Limb (tissue), 2 donors: Measurements from ENCODE around the gene ZBTB7A.

ENCODE experiments used
- DNase-seq, 2 donors: peaks; one replicate each; pipeline ENCODE4 v3.0.0-alpha.2; 2016; ENCODE audit errors: extremely low spot score in 2 of 2

Gene ZBTB7A

DNA sequence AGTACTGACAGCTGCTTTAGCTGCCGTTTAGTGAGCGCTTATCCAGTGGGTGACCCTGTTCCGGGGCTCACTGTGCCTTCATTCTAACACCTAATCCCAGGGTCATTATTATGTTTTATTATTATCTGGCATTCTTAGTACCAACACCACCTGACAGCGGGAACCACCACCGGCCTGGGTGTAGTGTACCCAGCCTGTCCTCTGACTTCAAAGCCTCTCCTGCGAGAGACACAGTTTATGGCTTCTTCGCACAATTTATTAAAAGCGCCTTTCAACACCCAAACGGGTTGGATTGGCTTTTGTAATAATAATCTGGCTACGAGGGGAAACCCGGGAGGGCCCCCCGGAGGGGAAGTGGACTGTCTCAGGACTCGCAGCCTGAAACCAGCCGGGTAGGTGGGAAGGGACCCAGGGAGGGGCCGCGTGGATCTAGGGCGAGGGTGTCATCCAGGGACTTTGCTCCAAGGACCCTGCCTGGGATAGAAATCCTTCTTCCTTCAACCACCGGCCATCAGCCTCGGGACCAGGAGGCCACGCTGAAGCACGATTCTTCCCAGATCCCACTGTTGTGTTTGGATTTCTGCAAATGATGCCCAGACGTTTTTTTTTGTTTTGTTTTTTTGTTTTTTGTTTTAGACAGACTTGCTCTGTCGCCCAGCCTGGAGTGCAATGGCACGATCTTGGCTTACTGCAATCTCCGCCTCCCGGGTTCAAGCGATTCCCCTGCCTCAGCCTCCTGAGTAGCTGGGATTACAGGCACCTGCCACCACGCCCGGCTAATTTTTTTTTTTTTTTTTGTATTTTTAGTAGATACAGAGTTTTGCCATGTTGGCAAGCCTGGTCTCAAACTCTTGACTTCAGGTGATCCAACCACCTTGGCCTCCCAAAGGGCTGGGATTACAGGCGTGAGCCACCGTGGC is 1.6 kb upstream of the ZBTB7A start:
- peak in 1 of 2 donors; percentile 34 for DNase-seq

DNA sequence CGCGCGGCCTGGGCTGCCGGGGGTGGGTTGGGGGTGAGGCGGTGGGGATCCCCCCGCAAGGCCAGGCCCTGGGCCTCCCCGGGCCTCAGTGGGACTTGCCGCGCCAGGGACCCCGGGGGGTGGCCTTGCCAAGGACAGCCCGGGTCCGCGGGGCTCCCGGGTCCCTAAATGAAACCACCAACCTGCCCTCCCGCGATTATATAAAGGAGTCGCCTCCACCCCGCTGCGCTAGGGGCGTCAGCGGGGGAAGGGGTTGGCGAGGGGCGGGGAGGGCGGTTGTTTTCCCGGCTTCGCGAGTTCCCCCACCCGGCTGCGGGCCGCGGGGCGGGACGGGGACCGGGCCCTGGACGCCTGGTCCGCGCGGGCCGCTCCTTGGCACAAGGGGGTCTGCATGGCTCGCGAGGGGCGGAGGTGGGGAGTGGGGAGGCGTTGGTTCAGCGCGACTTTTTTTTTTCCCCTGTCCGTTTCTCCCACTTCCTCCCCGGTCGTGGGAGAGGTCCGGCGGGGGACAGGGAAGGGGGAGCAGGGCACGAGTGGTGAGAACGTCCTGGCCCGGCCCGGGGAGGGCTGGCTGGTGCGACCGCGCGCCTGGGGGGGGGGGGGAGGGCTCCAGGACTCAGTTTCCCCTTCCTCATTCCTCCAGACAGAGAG is 822 bp upstream of the ZBTB7A start:
- peak in 1 of 2 donors; percentile 66 for DNase-seq

DNA sequence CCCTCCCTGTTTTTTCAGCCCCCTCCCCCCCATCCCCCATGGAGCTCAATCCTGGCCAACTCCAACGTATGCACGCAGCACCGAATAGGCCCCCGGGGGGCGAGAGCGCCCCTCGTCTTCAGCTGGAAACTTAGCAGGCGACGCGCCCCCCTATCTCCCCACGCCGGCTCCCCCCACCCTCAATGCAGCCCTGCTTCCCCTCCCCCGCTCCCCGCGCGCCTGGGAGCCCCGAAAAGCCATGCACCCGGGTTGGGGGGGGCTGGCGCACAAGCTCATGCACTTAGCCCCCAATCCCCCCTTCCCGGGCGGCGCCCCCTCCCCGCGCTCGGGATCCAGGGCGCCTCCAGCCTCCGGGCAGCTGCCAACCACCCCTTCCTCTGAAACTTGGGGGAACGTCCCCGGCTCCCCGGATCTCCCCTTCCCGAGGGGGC is 508 bp downstream of the ZBTB7A start:
- no peak for DNase-seq

DNA sequence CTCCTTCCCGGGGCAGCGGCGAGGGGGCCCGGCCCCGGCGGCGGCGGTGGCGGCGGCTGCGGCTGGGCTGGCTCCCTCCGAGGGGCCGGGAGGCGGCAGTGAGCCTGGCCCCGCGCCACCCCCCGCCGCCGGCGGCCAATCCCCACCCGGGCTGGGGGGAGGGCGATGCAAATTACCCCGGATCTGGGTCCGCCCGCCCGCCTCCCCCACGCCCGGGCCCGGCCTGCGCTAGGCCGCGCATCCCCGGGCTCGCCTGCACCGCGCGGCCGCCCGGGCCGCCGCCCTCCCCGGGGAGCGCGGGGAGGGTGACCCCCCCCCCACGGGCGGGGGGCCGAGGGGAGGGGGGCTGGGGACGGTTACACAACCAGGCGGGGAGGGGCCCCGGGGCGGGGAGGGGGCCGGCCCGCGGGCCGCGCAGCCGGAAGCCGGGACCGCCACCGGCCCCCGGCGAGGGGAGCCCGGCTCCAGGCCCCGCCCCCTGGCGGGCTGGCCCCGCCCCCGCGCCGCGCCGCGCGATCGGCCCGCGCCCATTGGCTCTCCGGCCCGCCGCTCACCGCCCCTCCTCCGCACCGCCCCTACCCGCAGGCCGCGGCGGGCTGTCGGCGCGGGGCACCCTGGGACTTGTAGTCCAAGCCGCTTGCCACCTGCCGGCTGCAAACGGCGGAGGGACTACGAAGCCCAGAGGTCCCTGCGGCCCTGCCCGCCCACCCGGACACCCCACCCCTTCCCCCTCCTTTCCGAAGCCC is 1.1 kb downstream of the ZBTB7A start:
- DNase-seq = peak; percentile 96 to 99

DNA sequence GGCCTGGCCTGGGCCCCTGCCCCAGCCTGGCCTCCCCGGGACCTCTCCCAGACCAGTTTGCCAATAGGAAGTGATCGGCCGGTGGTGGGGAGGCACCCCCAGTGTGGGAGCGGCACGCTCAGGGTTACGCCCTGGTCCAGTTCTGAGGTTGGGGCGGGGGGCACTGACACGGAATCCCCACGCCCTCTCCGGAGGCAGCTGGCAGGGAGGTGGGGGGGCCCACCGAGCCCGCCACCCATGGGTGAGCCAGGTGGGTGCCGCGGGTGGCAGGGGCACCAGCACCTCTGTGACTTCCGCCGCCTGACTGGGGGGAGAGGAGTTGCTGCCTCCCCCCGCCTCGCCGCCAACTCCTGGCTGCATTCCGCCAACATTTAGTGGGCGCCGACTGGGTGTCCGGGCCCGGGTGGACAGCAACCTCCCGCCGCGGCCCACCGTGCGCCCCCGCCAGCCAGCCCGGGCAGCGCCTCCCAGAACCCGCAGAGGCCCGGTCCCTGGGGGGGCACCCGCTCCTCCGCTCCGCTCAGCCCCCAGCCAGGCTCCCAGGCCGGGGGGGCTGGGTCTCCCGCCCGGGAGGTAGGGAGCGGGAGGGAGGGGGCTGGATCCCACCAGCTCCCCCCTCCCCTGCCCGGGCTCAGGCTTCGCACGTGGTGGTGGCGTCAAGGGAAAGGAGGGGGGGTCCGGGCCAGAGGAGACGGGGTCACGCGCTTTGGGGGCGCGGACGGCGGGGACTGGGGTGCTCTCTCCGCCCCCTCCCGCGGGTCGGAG is 2.0 kb downstream of the ZBTB7A start:
- DNase-seq = peak; percentile 21 to 79

DNA sequence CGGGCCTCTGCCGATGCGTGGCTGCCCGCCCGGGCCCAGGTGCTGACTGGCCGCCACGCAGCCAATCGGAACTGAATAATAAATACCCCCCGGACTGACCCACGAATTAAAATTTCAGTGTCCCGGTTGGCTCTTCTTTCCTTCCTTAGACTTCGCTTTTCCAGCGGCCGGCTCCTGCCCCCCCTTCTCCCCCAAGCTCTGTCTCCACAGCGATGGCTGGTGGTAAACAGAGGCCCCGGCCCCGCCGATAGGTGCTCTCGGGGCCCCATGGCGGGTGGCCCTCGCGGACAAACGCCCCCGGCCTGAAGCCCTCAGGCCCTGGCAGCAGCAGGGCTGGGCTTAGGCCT is 2.6 kb downstream of the ZBTB7A start:
- peak in 1 of 2 donors; percentile 62 for DNase-seq

DNA sequence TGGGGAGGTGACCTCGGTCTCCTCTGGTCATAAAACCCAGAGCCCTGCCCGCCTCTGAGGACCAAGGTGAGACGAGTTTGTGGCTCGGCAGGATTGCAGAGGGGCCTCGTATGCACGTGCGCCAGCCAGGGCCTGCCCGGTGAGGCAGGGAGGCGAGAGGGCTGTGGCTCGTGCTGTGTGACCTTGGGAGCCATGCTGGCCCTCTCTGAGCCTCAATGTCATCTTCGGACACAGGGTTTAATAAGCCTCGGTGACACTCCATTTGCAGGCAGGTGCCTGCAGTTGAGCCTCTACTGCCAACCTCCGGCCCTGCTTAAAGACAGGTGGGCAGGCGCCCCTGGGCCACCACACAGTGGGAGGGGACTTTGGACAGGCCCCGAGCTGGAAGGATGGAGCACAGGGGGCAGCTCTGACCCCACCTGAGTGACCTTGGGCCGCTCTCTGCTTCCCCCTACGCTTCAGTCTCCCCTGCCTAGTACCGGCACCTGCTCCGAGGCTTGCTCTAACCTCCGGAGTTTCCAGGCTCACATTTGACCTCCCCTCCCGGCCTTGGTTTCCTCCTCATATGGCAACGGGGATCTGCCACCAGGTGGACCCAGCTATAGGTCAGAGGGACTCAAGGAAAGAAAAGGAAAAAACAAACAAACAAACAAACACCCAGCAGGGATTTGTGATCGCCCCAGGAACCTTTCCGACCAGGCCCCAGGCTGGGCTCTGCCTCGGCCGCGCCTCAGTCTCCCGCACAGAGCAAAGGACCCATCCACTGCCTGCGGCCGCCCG is 3.1 kb downstream of the ZBTB7A start:
- DNase-seq = no peak

DNA sequence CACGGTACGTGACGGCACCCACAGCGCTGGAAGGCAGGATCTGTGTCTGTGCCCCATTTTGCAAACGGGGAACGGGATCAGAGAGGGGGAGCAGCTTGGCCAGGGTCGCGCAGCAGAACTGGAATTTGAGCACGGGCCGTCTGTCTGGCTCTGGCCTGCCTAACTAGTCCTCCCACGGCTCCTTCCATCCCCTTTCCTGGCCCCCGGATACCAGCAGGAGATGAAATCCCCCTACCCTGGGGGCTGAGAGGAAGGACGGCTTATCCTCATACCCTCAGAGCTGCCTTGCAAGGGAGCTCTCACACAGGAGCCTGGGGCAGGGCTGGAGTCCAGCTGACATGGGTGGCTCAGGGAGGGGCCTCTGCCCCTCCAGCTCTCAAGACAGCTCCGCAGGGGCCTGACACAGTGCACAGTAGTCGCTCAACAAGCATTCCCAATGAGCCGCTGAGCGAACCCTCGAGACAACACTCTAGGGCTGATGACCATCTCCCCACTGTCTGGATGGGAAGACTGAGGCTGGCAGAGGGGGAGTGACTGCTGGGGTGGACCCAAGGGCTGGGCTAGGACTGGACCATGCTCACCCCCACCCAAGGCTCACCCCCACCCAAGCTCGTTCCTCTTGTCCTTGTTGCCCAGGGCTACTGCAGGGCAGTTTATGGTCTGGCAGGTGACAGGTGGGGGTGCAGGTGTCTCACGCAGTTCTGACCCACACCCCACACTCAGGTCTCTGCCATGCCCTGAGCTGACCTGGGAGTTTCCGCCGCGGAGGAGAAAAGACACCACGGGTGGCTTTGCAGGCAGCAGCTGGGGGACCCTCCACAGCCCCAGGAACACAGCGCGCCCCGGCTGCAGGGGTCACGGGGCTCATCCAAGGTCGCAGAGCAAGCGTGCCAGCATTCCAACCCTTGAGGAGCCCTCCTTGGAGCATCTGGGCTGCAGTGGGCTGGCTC is 4.0 kb downstream of the ZBTB7A start:
- DNase-seq = no peak

DNA sequence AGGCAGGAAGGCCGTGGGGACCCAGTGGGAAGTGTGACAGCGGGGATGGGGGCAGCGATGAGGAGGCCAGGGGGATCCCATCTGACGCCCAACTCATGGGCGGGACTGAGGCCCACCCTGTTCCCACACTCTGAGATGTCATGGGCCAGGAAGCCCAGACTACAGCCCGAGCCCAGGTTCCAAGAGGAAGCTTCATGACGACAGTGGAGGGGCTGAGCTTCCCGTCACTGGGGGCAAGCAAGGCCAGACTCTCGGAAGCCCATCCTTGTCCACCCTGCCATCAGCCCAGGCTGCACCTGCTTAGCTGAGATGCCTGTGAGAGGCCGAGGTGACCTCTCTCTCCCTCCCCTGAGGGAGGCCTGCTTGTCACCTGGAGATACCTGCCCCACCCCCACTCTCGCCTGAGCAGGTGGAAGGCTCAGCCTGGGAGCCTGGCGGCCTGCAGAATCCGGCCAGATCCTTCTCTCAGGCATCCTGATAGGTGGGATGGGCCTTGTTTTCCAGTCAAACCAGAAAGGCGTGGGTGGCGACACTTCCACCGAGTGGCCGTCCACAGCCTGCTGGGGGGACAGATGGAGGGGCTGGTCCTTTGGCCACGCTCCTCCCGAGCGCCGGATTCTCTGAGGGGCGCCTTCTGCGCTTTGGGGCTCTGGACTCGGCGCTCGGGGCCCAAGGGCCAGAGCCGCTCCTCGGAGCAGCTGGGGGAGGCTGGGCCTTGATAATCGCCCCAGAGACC is 4.8 kb downstream of the ZBTB7A start:
- no peak for DNase-seq

DNA sequence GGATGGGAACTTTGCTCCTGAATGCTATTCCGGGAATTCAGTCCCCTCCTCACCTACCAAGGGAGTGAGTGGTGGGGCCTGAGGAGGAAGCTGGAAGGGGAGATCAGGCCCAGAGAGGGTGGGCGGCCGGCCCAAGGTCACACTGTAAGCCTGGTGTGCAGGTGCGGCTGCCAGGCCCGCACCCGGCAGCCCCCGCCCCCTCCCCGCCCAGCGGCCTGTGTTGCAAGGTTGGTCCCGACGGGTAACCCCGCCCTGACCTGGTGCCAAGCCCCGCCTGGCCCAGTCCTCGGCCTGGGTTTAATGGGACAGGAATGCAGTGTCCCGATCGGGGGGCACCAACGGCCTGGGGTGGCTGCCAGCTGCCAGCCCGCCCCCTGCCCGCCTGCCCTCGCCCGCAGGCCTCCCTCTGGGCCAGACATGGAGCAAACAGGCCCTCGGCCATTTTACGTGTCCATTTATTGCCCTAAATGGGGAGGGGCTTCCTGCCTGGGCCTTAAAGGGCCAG is 5.5 kb downstream of the ZBTB7A start:
- peak in 1 of 2 donors; percentile 48 for DNase-seq

DNA sequence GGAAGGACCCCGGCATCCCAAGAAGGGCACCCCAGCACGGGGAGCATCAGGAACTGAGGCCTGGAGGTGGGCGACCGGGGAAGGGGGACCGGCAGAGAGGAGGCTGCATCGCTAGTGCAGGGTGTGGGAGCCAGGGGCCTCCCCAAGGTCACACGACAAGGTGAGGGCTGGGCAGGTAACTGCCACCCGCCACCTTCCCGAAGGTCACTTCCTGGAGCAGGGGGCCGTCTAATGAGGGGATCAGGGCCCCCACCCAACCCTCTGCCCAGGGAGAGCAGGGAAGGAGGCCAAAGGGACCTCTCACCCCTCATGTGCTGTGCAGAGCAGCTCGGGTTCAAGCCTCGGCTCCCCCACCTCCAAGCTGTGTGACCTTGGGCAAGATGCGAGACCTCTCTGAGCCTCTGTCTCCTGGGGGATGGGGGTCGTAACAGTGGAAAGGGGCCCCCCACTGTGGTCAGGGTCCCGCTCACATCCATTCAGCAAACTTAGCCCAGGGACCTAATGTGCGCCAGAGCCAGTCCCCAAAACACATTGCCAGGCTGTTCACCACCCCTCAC is 6.0 kb downstream of the ZBTB7A start:
- no peak for DNase-seq

DNA sequence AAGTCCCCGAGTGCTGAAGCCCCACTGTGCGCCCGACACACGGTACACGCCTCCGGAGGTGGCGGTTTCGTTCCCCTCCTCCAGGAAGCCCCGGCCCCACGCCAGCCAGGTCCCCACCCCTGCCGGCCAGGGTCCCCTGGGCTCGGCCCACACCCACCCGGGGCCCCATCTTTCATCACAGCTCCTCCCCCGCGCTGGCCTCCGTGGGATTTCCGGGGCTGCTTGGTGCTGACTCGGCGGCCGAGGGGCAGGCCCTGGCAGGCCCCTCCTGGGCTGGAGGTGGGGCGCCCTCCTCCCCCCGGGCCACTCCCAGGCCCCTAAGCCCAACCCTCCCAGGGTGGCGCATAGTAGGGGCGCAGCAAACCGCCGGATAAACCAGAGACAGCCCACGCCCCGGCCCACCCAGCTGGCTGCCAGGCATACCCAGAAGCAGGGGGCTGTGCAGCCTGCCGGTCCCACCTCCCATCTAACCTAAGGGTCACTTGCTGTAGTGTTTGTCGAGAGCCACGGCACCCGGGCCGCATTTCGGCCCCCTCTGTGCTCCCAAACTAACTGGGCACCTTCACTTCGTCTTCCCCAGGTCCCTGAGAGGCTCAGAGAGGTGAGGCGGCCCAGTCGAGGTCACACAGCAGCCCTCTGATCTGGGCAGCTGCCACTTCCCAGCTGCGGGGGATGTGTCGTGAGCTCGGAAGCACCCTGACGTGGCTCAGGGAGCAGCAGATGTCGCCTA is 6.6 kb downstream of the ZBTB7A start:
- DNase-seq = no peak

DNA sequence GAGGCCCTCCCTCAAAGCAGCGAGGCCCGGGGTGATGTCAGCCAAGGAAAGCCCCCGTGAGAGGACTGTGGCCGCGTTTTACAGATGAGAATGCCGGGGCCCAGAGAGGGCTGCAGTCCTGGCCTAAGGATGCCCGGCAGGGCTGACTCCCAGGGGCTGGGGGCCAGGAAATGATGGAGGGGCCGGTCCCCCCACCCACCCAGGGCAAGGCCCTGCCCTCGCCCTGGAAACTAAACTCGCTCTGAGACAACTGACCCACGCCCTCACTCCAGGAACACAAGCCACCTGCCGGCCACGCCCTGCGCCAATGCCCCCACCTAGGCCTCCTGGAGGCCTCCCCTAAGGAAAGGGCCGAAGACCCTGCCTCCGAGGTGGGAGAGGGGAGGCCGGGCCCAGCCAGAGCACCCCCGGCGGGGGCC is 7.2 kb downstream of the ZBTB7A start:
- DNase-seq = no peak

DNA sequence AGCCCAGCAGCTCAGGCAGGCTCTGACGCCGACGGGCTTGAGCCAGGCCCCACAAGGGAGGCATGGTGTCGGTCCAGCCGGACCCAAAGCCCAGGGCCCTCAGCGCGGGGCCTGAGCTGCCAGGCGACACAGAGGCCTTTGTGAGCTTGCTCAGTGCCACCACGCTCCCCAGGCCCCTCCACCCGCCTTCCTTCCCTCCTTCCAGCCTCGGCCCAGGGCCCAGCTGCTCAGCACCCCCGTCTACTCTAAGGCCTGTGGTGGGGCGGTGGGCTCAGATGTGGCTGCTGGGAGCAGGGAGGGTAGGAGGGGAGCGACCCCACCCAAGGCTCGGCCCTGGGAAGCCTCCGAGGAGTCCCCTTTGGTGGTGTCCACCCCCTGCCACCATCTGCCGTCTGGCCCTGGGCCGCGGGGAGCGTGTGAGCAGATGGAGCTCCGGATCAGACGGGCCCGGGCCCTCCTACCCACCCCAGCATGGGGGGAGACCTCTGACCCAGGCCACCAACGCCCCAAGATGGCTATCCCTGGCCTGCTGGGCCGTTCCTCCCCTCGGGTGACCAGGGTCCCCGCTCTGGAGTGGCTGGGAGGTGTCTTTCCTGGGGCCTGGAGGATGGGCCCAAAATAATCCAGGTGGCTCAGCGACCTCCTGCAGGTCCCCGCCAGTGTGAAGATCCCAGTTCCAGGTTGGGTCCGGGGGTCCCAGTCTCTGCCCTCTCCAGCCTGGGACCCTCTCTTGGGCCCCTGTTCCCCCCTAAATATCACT is 7.8 kb downstream of the ZBTB7A start:
- no peak for DNase-seq

DNA sequence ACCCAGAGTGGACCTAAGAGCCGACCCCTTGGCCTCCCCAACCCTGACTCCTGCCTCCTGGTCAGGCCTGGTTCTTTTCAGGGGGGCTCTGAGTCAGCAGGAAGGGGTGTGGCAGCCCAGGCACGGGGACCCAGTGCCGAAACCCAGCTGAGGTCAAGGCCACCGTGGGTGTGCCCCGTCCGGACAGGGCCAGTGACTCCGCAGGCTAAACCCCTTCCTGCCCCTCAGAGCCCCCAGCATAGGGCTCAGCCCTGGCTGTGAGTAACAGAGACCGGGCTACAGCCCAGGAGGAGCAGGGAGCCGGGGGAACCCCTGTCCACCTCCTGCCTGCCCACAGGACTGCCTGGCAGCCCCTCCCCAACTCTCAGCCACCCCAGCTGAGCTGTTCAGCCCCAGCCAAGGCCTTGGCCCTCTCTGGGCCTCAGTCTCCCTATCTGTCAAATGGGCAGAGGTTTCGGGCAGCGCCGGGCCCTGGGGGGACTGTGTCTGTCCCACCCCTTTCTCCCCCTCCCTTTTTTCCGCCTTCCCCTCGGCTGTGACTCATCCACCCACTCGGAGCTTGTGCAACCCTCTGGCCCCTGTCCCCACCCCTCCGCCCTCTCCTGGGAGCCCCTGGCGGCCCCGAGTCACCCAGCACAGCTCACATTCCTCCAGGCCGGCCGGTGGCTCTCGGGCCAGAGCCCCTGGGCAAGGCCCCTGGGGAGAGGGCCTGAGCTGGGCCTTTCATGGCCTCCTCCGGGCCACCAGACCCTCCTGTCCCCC is 8.6 kb downstream of the ZBTB7A start:
- DNase-seq = no peak

DNA sequence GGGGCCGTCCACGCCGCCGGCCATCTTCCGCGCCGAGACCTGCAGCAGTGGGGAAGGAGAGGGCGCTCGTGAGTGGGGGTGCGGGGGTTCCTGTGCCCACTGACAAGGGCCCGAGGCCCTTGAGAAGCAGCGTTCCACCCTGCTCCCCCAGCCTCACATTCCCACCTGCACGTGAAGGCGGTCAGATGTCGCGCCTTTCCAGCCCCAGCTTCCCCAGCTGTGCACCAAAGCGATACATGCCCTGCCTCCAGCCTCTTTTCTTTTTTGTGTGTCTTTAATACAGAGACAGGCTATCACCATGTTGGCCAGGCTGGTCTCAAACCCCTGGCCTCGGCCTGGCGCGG is 11.5 kb downstream of the ZBTB7A start:
- no peak for DNase-seq
